MG63 (cell line): ENCODE data around the gene MCC. TPM values are rescaled to one million over a fixed set of nuclear protein-coding genes. Genes with fewer than 3 reads are reported as not detected.

ENCODE experiments used
- DNase-seq: peaks from one replicate; pipeline ENCODE4 v3.0.0-alpha.2; 2020
- H3K27me3 ChIP-seq: fragments of 250-450 bp; sonication (Bioruptor Pico); 2 replicates; pipeline ENCODE4 v1.5.1; 2020; ENCODE audit warnings: mild to moderate bottlenecking, moderate library complexity
- H3K36me3 ChIP-seq: fragments of 250-450 bp; sonication (Bioruptor Pico); 2 replicates; pipeline ENCODE4 v1.5.1; 2020; ENCODE audit warnings: mild to moderate bottlenecking, moderate library complexity
- H3K4me3 ChIP-seq: fragments of 250-450 bp; sonication (Bioruptor Pico); 2 replicates; pipeline ENCODE4 v1.5.1; 2020; ENCODE audit warnings: mild to moderate bottlenecking, moderate library complexity
- H3K9me3 ChIP-seq: fragments of 250-450 bp; sonication (Bioruptor Pico); 2 replicates; pipeline ENCODE4 v1.5.1; 2020; ENCODE audit warnings: mild to moderate bottlenecking, moderate library complexity
- total RNA-seq: library from RNA; depleted of rRNA; stranded (reverse); fragments of >200 nt; shearing (Covaris generic); gene quantifications from 2 replicates; pipeline ENCODE4 v1.2.3, GENCODE V29; 2014; ENCODE audit warnings: low replicate concordance

MCC gene
- total RNA-seq, 1 experiment from 2014 or later: 7.1 TPM

DNA sequence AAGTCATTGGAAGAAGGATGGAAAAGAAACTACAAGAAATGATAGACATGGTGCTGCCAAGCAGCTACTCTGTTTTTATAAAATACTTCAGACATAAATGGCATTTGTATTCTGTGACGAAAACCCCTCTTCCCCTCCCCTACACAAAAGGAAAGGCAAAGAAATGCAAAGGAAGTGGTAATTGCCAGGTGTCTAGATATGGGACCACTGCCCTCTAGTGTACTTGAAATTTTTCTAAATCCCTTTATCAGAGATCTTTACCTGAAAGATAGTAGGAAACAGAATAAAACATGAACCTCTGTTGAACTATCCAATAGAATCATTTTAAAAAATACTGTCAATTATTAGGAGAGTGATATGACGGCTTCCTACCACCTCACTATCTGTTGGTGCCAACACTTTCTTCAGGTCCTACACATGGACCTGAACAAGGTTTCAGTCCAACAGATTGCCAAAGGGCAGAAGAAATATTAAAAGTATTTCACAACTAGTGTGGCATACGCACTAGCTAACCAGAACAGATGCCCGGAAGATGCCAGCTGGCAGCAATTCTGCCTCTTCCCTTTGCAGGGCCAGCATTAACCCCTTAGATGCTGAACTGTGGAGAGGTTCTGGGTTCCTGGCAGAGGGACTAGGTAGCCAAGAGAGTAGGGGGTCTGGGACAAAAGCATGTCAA lies 157.6 kb downstream of the MCC start:
- Histone ChIP-seq H3K36me3 (no peaks in the 10 kb centered on the region), H3K9me3 (peaks cover 3% of the 10 kb centered on the region; the same call in 1 of the 2 replicates), H3K4me3 (no peak overlapping the region), H3K27me3 (no peaks in the 10 kb centered on the region)
- peak; percentile 75 for DNase-seq

DNA sequence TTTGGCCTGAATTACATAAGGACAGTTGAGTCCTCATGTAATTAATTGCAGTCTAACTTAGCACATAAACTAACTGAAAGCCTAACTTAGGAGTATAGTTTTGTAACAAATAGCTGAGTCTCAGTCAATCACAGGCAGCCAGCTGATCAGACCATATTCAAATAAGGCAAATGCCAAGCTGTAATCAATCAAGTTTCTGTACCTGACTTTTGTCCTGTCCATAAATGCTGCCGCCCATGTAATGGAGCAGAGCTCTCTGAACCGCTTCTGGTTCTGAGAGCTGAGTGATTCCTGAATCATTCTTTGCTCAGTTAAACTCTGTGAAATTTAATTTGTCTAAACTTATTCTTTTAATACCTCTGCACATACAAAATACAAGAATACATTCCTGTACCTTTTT lies 158.3 kb downstream of the MCC start:
- Histone ChIP-seq H3K27me3 (no peaks in the 10 kb centered on the region), H3K4me3 (no peak overlapping the region), H3K9me3 (peaks cover 3% of the 10 kb centered on the region; the same call in 1 of the 2 replicates), H3K36me3 (no peaks in the 10 kb centered on the region)
- DNase-seq: no peak

DNA sequence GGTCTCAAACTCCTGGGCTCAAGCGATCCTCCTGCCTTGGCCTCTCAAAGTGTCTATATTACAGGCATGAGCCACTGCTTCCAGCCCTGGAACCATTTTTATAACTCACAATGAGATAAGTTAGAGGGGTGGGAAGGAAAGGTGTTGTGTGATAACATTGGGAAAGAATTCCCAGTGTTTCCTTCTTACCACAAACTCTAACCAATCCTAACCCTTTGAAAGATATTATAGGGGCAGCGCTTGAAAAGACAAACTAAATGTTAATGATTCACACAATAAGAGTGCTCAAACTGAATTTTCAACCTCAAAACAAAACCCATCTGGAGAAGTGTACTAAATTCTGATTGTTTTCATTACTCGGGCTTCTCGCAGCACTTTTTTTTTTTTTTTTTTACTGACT lies 163.2 kb downstream of the MCC start:
- Histone ChIP-seq H3K27me3 (no peaks in the 10 kb centered on the region), H3K4me3 (no peak overlapping the region), H3K36me3 (no peaks in the 10 kb centered on the region), H3K9me3 (peaks cover 3% of the 10 kb centered on the region; the same call in 1 of the 2 replicates)
- DNase-seq: no peak

DNA sequence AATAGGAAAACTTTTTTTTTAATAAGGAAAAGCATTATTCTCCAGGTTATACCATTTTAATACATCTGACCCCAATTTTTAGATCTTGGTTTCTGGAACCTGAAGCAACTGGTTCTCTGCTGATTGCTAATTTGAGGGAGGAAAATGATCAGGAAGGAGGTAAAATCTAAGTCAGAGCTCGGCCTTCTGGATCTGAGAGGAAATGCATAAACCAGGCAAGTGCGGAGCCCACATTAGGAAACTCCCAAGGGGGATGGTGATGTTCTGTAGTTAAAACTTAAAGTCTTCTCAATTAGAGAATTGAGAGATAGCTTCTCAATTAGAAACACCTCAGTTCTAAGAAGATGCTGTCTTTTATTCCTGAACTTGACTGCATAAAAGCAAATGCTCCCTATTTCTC lies 167.0 kb downstream of the MCC start:
- Histone ChIP-seq H3K36me3 (no peaks in the 10 kb centered on the region), H3K4me3 (no peak overlapping the region), H3K27me3 (no peaks in the 10 kb centered on the region), H3K9me3 (peaks cover 3% of the 10 kb centered on the region; the same call in 1 of the 2 replicates)
- no peak for DNase-seq

DNA sequence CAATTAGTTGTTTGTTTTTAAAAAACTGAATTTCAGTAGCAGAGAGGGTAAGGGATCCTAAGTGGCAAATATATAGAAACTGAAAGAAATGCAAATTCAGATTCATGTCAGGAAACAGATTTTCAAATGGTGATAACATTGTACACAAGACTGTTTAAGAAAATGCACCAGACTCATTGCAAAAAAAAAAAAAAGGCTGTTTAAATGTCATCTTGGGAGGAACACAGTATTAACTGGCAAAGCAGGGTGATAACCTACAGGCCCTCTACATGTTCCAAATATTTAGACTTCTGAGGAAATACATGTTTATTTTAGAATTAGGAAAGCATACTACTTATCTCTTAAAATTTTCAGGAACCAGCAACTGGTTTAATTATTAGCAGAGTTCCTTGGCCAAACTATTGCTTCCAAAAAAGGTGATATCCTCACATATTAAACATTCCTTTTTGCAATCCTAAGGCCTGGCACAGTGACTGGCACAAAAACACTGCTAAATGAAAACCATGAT lies 167.9 kb downstream of the MCC start:
- H3K36me3 ChIP-seq: no peaks in the 10 kb centered on the region
- H3K4me3 ChIP-seq: no peak overlapping the region
- DNase-seq: no peak
- no peaks in the 10 kb centered on the region for H3K9me3 ChIP-seq
- no peaks in the 10 kb centered on the region for H3K27me3 ChIP-seq

DNA sequence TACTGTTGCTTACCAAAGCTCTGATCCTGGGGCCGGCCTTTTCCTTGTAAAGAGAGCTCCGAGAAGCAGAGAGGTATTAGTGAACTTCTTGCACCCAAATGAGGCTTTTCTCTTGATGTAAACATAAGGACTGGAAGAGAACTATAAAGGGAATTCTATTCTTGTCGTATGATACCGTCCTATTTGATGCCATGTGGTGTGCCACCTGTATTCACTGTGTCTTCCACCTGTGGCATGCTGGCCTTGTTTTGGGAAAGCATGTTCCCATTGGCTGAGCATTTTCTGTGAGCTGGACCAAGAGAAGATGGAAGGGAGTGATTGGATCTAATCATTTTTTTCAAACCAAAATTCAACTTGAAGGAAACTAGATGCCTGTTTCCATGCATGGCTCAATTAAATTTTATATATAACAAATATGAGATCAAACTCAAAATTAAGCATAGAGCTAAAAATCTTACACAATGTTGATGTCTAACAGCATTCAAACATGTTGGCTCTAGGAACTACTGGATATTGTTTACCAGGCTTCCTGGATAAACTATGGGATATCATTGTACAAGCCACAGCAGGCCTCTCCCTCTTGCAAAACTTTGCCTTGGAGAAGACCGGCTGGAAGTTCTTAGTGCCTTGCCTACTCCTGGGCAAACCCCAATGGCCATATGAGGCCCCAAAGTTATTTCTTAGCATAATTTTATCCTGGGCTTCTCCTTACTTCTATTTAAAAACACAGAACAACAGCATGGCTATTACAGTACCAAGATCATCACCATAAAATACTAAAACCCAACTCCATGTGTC lies 168.8 kb downstream of the MCC start:
- H3K9me3 ChIP-seq: no peaks in the 10 kb centered on the region
- no peaks in the 10 kb centered on the region for H3K36me3 ChIP-seq
- no peak for DNase-seq
- H3K4me3 ChIP-seq: no peak overlapping the region
- H3K27me3 ChIP-seq: no peaks in the 10 kb centered on the region

DNA sequence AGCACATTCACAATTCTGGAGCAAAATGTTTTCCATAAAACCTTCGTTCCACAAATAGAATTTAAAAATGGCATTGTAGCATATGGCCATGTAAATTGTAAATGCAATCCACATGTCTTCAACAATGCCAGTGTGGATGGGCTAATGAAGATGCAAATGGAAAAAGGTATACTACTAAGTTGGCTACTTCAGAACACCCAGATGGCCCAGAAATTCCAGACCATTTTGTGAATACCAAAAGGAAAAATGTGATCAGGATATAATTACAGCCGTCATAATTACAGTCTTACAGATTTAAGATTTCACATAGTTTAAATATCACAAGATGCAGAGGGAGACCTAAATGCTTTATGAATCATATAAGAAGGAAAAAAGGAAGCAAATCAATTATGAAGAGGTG lies 170.6 kb downstream of the MCC start:
- no peaks in the 10 kb centered on the region for H3K27me3 ChIP-seq
- H3K9me3 ChIP-seq: no peaks in the 10 kb centered on the region
- no peaks in the 10 kb centered on the region for H3K36me3 ChIP-seq
- DNase-seq: no peak
- H3K4me3 ChIP-seq: no peak overlapping the region

DNA sequence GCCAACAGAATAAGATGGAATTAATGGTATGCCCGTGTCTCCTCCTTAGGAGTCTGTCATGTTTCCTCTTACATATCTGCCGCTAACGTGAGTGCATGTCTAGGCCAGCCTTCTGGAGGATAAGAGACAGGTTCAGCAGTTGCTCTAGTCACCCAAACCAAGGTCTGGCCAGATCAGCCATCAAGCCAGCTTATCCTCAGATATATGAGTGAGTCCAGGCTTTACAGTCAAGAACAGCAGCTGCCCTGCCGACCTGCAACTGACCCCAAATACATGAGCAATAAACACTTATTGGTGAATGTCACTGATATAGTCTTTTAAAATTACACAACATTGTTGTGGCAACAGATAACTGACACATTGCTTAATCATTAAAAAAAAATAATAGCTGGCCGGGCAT lies 177.0 kb downstream of the MCC start:
- Histone ChIP-seq H3K9me3 (peaks cover 1% of the 10 kb centered on the region; the same call in 1 of the 2 replicates), H3K4me3 (no peak overlapping the region), H3K27me3 (peaks cover 8% of the 10 kb centered on the region), H3K36me3 (no peaks in the 10 kb centered on the region)
- DNase-seq: no peak

DNA sequence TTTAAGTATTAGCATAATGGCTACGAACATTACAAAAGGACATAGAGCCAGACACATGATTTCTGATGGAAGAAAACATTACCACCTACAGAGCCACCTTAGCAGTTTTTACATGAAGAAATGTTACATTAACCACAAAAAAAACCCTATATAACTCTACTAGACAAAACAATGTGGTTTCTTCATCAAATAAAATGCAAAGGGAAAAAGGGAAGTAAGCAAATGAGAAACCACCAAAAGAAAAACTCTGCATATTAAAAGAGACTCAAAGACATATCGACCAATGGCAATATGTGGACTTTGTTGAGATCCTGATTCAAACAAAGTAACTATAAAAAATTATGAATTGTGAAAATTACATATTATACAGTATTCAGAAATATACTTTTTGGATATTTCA lies 186.1 kb downstream of the MCC start:
- Histone ChIP-seq H3K9me3 (0 out of 2 replicates have a peak, but pooled peaks cover 1% of the 10 kb centered on the region), H3K36me3 (no peaks in the 10 kb centered on the region), H3K4me3 (no peak overlapping the region), H3K27me3 (peaks cover 20% of the 10 kb centered on the region)
- no peak for DNase-seq

DNA sequence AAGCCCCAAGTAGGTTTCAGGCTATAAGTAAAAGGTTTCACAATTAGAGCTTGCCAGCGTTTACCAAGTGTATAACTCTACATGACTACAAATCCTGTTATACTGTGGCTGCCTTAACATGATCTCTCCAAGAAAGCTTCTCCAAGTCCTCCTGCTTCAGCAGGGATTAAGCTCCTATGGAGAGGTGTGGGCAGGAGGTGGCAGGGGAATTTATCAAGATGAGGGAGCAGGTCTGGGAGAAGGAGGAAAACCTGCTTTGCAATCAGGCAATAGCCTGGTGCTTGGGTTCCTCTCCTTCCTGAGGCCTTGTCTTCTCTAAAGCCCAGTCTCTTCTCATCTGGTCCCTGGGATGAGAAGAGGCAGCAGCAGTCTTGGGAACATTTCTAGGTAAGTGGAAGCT lies 188.7 kb downstream of the MCC start:
- no peak for DNase-seq
- no peaks in the 10 kb centered on the region for H3K9me3 ChIP-seq
- no peak overlapping the region for H3K4me3 ChIP-seq
- no peaks in the 10 kb centered on the region for H3K36me3 ChIP-seq
- peaks cover 17% of the 10 kb centered on the region for H3K27me3 ChIP-seq

DNA sequence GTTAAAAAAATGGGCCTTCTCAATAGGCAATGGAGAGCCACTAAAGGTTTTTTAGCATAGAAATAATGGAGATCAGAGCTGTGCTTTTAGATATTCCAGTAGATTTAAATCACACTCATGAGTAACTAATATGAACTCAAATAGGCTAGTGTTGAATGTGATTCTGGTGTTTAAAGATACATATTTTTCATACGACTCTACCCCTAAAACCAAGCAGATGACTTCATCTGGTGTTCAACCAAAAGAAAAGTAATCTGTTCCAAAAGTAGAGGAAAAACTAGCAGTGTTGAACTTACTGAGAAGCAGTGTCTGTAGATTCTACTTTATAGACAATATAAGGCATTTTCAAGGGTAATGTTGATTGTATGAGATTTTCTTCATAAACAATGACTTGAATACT lies 191.6 kb downstream of the MCC start:
- no peak overlapping the region for H3K4me3 ChIP-seq
- H3K9me3 ChIP-seq: no peaks in the 10 kb centered on the region
- peaks cover 29% of the 10 kb centered on the region for H3K27me3 ChIP-seq
- no peak for DNase-seq
- no peaks in the 10 kb centered on the region for H3K36me3 ChIP-seq

DNA sequence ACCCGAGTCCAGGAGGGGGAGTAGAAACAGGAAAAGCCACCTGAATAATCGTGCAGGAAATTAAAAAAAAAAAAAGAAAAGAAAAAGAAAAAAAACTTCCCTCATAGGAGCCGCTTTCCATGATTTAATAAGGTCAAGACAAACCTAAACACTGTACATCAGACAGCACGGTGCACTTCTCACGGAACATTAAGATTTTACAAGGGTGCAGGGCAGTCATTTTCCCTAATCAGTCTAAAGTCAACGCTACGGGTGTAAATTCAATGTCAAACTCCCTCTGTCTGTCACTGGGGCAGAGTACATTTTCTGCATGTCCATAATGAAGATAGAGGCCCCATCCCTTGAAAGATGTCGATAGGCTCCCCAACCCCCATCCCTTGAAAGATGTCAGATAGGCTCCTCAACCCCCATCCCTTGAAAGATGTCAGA lies 193.1 kb downstream of the MCC start:
- peaks cover 34% of the 10 kb centered on the region for H3K27me3 ChIP-seq
- no peaks in the 10 kb centered on the region for H3K9me3 ChIP-seq
- H3K4me3 ChIP-seq: peak overlapping the region; percentile 62
- H3K36me3 ChIP-seq: no peaks in the 10 kb centered on the region
- no peak for DNase-seq

DNA sequence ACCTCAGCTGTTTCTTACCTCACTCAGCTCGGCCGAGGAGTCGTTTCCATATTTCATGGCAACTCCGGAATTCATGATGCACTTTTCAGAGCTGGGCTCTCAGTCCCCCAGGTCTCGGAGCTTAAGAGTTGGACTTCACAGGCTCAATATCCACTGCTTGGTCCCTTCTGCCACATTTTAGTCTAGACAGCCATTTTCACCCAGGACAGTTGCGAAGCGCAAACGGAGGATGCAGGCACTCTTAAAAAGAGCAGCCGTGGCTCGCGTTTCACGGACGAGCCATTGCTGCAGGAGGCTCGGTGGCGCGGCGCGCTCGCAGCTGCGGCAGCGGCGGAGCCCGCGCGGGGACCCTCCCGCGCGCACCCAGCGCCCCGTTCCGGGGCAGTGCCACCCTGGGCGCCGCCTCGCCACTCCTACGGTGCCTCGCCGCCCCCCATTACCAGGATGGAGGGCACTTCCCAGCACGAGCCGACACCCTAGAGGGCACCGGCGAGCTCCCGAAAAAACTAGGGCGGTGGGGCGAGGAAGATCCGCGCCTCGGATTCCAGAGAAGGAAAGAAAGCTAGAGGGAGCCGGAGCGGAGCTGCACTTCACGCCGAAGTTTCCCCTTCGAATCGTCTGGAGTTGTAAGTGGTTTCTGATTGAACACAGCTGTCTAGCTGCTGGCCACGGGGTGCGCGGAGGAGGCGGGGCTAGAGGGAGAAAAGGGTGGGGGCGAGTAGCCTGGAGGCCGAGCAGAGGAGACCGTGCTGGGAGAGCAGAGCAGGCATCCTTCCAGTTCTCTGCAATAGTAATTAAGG lies 193.7 kb downstream of the MCC start:
- DNase-seq: peak; percentile 84
- peak overlapping the region; percentile 62 for H3K4me3 ChIP-seq
- peaks cover 2% of the 10 kb centered on the region; the same call in 1 of the 2 replicates for H3K9me3 ChIP-seq
- no peaks in the 10 kb centered on the region for H3K36me3 ChIP-seq
- H3K27me3 ChIP-seq: peaks cover 40% of the 10 kb centered on the region

DNA sequence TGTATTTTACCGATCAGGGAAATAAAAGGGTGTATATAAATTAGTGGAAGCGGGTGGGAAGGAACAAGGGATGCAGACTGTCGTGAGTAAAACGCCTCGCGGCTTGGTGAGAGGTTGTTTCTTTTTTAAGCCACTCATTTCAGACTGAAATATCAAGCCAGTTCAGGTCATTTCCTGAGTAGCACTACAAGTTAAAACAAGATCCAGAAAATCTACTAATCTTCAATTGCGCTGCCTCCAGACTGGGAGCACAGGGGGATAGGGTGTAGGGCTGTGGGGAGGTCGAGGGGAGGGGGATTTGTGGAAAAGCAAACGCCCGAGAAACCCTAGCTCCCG lies 194.3 kb downstream of the MCC start:
- no peaks in the 10 kb centered on the region for H3K36me3 ChIP-seq
- no peak for DNase-seq
- H3K4me3 ChIP-seq: peak overlapping the region; percentile 62
- H3K9me3 ChIP-seq: peaks cover 2% of the 10 kb centered on the region; the same call in 1 of the 2 replicates
- peaks cover 43% of the 10 kb centered on the region for H3K27me3 ChIP-seq

DNA sequence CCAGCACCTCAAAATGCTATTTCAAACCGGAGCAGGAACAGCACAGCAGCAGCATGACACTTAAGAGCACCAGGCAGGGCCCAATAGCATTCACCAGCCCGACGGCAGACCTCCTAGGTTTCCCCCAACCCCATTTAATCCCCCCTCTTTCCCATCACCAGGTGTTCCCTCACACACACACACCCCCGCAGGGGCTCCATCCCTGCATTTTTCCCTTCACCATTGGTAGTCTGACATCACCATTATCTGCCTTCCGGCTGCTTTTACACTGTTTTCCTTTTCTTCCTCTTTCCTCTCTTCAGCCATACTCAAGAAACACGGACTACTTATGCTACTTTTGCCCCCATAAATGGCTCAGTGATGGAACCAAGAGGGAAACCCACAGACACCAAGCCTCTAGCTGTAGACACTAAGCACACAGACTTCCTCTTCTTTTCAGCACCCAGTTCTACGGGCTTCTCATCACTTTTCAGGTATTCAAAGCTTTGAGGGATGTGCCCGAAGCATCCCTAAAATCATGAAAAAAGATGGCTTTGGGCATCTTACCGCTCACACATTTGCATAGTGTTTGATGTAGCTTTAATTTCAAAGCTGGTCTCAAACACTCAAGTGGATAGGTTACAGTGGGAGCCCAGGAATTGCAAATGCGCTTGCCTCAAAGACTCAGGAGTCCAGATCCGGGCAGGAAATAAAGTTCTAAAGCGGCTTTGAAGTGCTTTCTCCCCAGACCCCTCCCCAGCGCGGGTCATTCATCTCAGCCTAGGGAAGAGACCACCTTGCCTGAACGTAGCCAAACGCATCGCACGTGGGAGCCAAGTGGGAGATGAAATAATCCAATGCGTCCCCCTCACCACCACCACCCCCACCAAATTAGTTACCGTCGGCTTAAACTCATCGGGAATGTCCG lies 194.9 kb downstream of the MCC start:
- no peaks in the 10 kb centered on the region for H3K36me3 ChIP-seq
- no peak for DNase-seq

DNA sequence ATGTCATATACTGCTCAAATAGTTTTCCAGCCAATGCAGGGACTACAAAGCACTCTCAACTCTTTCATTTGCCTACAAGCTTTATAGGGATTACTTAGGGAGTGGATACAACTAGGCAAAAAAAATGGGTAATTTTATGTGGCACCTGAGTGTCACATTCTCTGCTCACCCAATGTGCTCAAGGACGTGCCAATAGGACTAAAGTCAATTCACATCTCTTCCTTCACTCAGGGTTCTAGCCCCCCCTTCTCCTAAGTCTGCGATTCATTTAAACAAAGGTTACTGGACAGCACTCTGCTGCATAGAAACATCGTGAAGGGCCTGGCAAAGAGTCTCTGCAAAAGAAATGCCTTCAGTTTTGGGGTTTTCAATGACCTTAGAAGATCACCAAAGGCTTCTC lies 195.8 kb downstream of the MCC start:
- peaks cover 46% of the 10 kb centered on the region for H3K27me3 ChIP-seq
- H3K4me3 ChIP-seq: no peak overlapping the region
- H3K9me3 ChIP-seq: peaks cover 2% of the 10 kb centered on the region; the same call in 1 of the 2 replicates
- no peak for DNase-seq
- no peaks in the 10 kb centered on the region for H3K36me3 ChIP-seq

More for the DNA sequence above, 194.9 kb downstream of the MCC start:
- Histone ChIP-seq H3K9me3 (peaks cover 2% of the 10 kb centered on the region; the same call in 1 of the 2 replicates), H3K4me3 (peak overlapping the region; percentile 62), H3K27me3 (peaks cover 45% of the 10 kb centered on the region)
